ENCODE measurements around the gene DDX19B. TPM values are rescaled to one million over a fixed set of nuclear protein-coding genes. Genes with fewer than 3 reads are reported as not detected.
A peak's percentile ranks its signal among the peaks of the same experiment; 100 is the strongest.
"Not testable (repeated sequence)": the region's sequence is repeated elsewhere in the genome, so short reads cannot be mapped to it uniquely, and the experiment has no call there.

Gene DDX19B
- total RNA-seq, 1 donor from 2014 or later: 33.3 TPM

DNA sequence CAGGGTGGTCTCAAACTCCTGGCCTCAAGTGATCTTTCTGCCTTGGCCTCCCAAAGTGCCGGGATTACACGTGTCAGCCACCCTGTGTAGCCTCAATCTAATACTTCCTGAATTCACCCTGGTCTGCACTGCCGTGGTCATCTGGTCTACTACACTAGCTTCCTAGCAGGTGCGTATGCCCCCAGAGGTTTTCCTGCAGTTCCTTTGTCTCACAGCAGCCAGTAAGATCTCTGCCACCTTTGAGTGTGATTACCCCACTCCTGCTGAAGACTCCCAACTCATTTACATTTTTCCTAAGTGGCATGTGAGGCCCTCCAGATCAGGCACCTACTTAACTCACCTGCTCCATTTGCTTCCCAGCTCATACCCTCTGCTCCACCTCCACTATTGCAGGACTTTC, 42.6 kb downstream of the DDX19B start:
- intact Hi-C loops (cut with micrococcal nuclease): no loop called here
- Mint-ChIP-seq H3K27ac (no peak overlapping the region), H3K4me3 (ENCODE audit: low read depth) (no peak overlapping the region), H3K36me3 (ENCODE audit: low read depth) (peaks cover 4% of the 10 kb centered on the region), H3K4me1 (ENCODE audit: low read depth) (peaks cover 5% of the 10 kb centered on the region), H3K9me3 (no peaks in the 10 kb centered on the region), H3K27me3 (ENCODE audit: low read depth) (no peaks in the 10 kb centered on the region)
- DNase-seq (ENCODE audit: low spot score): no peak

DNA sequence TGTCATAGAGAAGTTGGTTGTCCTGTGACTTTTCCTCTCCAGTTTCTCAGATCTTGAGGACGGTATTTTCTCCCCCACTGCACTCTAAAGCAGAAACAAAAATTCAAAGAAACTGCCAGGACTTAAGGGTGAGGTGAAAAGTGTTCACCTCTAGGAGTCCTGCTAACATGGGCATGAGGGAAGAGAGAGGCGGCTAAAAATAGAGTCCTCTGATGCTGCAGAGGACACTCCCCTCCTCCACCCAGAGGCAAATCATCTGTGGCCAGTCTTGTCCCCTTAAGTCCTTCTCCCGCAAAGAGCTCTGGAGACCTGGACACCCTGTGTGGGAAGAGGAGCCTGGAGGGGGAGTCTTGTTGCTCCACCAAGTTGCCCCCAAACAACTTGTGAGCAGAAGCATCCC, 43.0 kb downstream of the DDX19B start:
- H3K27me3 Mint-ChIP-seq (ENCODE audit: low read depth): no peaks in the 10 kb centered on the region
- peaks cover 5% of the 10 kb centered on the region for H3K4me1 Mint-ChIP-seq (ENCODE audit: low read depth)
- peaks cover 4% of the 10 kb centered on the region for H3K36me3 Mint-ChIP-seq (ENCODE audit: low read depth)
- H3K27ac Mint-ChIP-seq: no peak overlapping the region
- DNase-seq (ENCODE audit: low spot score): no peak
- intact Hi-C loops (cut with micrococcal nuclease): no loop called here
- H3K4me3 Mint-ChIP-seq (ENCODE audit: low read depth): no peak overlapping the region
- no peaks in the 10 kb centered on the region for H3K9me3 Mint-ChIP-seq

DNA sequence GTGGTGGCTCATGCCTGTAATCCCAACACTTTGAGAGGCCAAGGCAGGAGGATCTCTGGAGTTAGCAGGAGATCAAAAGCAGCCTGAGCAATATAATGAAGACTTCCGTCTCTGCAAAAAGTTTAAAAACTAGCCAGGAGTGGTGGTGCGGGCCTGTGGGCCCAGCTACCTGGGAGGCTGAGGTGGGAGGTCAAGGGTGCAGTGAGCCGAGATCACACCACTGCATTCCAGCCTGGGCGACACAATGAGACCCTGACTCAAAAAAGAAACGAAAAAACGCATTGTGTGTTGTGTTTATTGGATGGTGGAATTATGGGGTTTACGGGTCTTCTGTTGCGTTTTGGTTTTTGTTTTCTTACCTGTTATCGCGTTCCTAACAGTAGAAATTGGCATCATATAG, 46.9 kb downstream of the DDX19B start:
- H3K4me3 Mint-ChIP-seq (ENCODE audit: low read depth): peak overlapping the region; percentile 97
- no peaks in the 10 kb centered on the region for H3K27me3 Mint-ChIP-seq (ENCODE audit: low read depth)
- intact Hi-C loops (cut with micrococcal nuclease): loop anchor here (1.0 to 5.0 kb wide), 5 partner anchors 35 to 177 kb away; partner anchors contain the start of genes AARS1, COG4, DDX19B and EXOSC6
- H3K4me1 Mint-ChIP-seq (ENCODE audit: low read depth): peaks cover 24% of the 10 kb centered on the region
- DNase-seq (ENCODE audit: low spot score): no peak
- H3K36me3 Mint-ChIP-seq (ENCODE audit: low read depth): peaks cover 21% of the 10 kb centered on the region
- H3K27ac Mint-ChIP-seq: peak overlapping the region; percentile 98
- H3K9me3 Mint-ChIP-seq: no peaks in the 10 kb centered on the region

DNA sequence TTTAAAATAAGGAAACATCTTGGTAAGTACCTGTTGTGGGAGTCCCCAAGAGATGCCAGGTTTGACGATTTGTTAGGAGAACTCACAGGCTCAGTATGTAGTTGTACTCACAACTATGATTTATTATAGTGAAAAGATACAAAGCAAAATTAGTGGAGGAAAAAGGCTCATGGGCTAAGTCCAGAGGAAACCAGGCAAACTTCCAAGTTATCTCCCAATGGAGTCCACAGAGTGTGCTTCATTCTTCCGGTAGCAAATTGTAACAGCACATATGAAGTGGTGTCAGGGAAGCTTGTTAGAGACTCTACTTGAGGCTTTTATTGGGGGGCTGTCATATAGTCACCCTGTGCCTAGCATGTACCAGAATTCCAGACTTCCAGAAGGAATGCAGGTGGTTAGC, 50.0 kb downstream of the DDX19B start:
- Mint-ChIP-seq H3K9me3 (no peaks in the 10 kb centered on the region), H3K36me3 (ENCODE audit: low read depth) (peaks cover 35% of the 10 kb centered on the region), H3K4me3 (ENCODE audit: low read depth) (no peak overlapping the region), H3K27ac (peak overlapping the region; percentile 28), H3K4me1 (ENCODE audit: low read depth) (peaks cover 24% of the 10 kb centered on the region), H3K27me3 (ENCODE audit: low read depth) (no peaks in the 10 kb centered on the region)
- intact Hi-C loops (cut with micrococcal nuclease): loop anchor here (5.0 kb wide), 1 partner anchor 97 kb away; the partner anchor contains the start of gene EXOSC6
- DNase-seq (ENCODE audit: low spot score): no peak

DNA sequence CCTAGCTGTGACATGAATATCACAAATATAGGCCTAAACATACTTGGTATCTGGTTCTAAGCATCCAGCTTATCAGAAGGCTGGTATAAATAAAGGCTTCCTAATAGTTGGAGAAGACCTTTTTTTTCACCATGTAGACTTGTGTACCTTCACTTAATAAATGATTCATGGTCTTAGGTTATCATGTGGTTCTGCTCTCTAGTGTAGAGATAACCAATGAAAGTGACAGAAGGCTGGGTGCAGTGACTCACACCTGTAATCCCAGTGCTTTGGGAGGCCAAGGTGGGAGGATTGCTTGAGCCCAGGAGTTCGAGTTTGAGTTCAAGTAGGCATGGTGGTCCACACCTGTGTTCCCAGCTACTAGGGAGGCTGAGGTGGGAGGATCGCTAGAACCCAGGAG, 50.8 kb downstream of the DDX19B start:
- peaks cover 38% of the 10 kb centered on the region for H3K36me3 Mint-ChIP-seq (ENCODE audit: low read depth)
- intact Hi-C loops (cut with micrococcal nuclease): loop anchor here (5.0 kb wide), 1 partner anchor 97 kb away; the partner anchor contains the start of gene EXOSC6
- no peak for DNase-seq (ENCODE audit: low spot score)
- H3K4me3 Mint-ChIP-seq (ENCODE audit: low read depth): peak overlapping the region; percentile 13
- no peaks in the 10 kb centered on the region for H3K9me3 Mint-ChIP-seq
- H3K27ac Mint-ChIP-seq: peak overlapping the region; percentile 28
- H3K4me1 Mint-ChIP-seq (ENCODE audit: low read depth): peaks cover 24% of the 10 kb centered on the region
- H3K27me3 Mint-ChIP-seq (ENCODE audit: low read depth): no peaks in the 10 kb centered on the region

DNA sequence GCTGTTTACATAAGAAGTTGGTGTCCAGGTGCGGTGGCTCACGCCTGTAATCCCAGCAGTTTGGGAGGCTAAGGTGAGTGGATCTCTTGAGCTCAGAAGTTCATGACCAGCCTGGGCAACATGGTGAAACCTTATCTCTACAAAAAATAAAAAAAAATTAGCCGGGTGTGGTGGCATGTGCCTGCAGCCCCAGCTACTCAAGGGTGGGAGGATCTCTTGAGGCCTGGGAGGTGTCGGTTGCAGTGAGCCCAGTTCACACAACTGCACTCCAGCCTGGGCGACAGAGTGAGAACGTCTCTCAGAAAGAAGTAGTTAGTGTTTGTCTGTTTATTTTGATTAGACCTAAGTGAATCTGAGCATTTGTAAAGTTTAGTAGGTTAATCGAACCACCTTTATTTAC, 60.6 kb downstream of the DDX19B start:
- no peaks in the 10 kb centered on the region for H3K9me3 Mint-ChIP-seq

DNA sequence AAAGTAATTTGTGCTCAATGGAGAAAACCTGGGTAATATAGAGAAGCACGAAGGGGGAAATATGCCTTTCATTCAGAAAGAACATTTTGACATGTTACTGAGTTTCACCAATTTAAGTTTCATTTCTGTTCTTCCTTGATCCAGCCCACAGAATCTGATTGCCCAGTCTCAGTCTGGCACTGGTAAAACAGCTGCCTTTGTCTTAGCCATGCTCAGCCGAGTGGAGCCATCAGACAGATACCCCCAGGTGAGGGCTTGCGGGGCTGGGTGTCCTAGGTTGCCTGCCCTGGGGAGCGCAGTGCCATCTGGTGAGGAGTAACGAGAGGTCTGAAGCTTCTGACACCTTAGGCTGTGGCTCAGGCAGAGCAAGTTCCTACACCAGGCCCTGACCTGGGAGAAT, 65.4 kb downstream of the DDX19B start:
- Mint-ChIP-seq H3K27ac (no peak overlapping the region), H3K9me3 (no peaks in the 10 kb centered on the region)

More for the DNA sequence above, 60.6 kb downstream of the DDX19B start:
- no peaks in the 10 kb centered on the region for H3K4me1 Mint-ChIP-seq (ENCODE audit: low read depth)
- no peaks in the 10 kb centered on the region for H3K27me3 Mint-ChIP-seq (ENCODE audit: low read depth)
- H3K36me3 Mint-ChIP-seq (ENCODE audit: low read depth): peaks cover 50% of the 10 kb centered on the region
- intact Hi-C loops (cut with micrococcal nuclease): no loop called here
- no peak overlapping the region for H3K27ac Mint-ChIP-seq
- no peak for DNase-seq (ENCODE audit: low spot score)
- H3K4me3 Mint-ChIP-seq (ENCODE audit: low read depth): no peak overlapping the region

DNA sequence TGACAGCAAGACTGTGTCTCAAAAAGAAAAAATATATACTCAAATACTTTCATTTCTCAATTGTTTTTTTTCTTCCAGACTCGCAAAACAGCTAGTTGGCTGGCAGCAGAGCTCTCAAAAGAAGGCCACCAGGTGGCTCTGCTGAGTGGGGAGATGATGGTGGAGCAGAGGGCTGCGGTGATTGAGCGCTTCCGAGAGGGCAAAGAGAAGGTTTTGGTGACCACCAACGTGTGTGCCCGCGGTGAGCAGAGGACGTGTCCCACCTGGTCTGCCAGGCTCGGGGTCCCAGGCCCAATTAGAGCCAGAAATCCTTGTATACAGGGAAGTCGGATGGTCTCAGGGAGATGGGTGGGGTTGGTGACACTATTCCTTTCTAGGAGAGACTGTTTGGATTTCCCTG, 71.2 kb downstream of the DDX19B start:
- H3K4me1 Mint-ChIP-seq (ENCODE audit: low read depth); intact Hi-C loops (cut with micrococcal nuclease); H3K27me3 Mint-ChIP-seq (ENCODE audit: low read depth); H3K4me3 Mint-ChIP-seq (ENCODE audit: low read depth); H3K27ac Mint-ChIP-seq; H3K9me3 Mint-ChIP-seq: not testable (repeated sequence)
- DNase-seq (ENCODE audit: low spot score): peak; percentile 21
- H3K36me3 Mint-ChIP-seq (ENCODE audit: low read depth): peaks cover 70% of the 10 kb centered on the region

More for the DNA sequence above, 65.4 kb downstream of the DDX19B start:
- H3K27me3 Mint-ChIP-seq (ENCODE audit: low read depth): no peaks in the 10 kb centered on the region
- no peak overlapping the region for H3K4me3 Mint-ChIP-seq (ENCODE audit: low read depth)
- intact Hi-C loops (cut with micrococcal nuclease): no loop called here
- no peaks in the 10 kb centered on the region for H3K4me1 Mint-ChIP-seq (ENCODE audit: low read depth)
- peaks cover 64% of the 10 kb centered on the region for H3K36me3 Mint-ChIP-seq (ENCODE audit: low read depth)
- DNase-seq (ENCODE audit: low spot score): no peak

DNA sequence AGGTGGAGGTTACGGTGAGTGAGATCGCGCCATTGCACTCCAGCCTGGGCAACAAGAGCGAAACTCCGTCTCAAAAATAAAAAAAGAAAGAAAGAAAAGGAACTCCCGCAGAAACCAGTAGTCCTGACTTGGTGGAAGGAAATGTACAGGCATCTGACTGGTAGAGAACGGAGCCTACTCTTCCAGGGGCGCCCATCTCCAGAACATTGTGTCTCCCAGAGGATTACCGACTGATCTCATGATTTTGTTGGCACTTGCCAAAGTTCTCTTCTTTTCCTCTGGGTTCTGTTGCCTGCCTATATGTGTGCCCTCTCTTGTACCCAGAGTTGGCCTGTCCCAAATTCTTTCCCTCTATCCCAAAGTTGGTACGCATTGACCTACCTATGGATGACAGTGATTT, 71.9 kb downstream of the DDX19B start:
- no peaks in the 10 kb centered on the region for H3K27me3 Mint-ChIP-seq (ENCODE audit: low read depth)
- no peak overlapping the region for H3K27ac Mint-ChIP-seq
- intact Hi-C loops (cut with micrococcal nuclease): no loop called here

DNA sequence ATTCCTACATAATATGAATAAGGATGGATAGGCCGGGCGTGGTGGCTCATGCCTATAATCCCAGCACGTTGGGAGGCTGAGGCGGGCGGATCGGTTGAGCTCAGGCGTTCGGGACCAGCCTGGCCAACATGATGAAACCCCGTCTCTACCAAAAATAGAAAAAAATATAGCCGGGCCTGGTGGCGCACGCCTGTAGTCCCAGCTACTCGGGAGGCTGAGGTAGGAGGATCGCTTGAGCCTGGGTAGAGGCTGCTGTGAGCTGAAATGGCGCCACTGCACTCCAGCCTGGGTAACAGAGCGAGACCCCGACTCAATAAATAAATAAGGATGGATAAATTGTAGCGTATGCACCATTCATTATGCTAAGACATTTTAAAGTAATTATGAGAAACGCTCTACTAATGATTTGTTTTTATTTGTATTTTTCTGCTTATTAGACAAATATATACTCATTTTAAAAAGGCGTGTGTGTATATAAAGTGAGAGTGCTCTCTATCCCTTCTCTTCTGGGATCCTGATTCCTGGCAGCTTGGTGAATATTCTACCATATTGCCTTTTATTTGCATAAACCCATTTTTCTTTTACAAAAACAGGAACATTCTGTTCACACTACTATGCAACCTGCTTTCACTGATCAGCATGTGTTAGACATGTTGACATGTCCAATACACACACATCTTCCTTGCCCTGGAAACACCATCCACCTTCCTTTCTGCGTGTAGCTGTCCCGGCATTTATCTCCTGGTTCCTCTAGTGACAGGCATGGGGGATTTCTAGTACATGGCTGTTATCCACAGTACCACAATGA, 74.1 kb downstream of the DDX19B start:
- intact Hi-C loops (cut with micrococcal nuclease): no loop called here
- H3K36me3 Mint-ChIP-seq (ENCODE audit: low read depth): peaks cover 71% of the 10 kb centered on the region
- H3K9me3 Mint-ChIP-seq: no peaks in the 10 kb centered on the region

More for the DNA sequence above, 71.9 kb downstream of the DDX19B start:
- no peak overlapping the region for H3K4me3 Mint-ChIP-seq (ENCODE audit: low read depth)
- peaks cover 72% of the 10 kb centered on the region for H3K36me3 Mint-ChIP-seq (ENCODE audit: low read depth)
- DNase-seq (ENCODE audit: low spot score): no peak
- no peaks in the 10 kb centered on the region for H3K9me3 Mint-ChIP-seq
- peaks cover 3% of the 10 kb centered on the region for H3K4me1 Mint-ChIP-seq (ENCODE audit: low read depth)

DNA sequence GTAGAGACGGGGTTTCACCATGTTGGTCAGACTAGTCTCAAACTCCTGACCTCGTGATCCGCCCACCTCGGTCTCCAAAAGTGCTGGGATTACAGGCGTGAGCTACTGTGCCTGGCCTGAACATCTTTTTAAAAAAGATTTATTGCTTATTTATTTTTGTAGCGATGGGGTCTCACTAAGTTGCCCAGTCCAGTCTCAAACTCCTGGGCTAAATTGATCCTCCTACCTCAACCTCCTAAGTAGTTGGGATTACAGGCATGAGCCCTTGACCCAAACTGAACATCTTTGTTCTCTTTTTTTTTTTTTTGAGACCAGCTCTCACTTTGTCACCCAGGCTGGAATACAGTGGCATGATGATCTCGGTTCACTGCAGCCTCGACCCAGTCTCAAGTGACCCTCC, 75.2 kb downstream of the DDX19B start:
- H3K9me3 Mint-ChIP-seq: no peaks in the 10 kb centered on the region
- no peak for DNase-seq (ENCODE audit: low spot score)
- no peaks in the 10 kb centered on the region for H3K27me3 Mint-ChIP-seq (ENCODE audit: low read depth)
- H3K27ac Mint-ChIP-seq: no peak overlapping the region
- intact Hi-C loops (cut with micrococcal nuclease): no loop called here
- peaks cover 5% of the 10 kb centered on the region for H3K4me1 Mint-ChIP-seq (ENCODE audit: low read depth)
- no peak overlapping the region for H3K4me3 Mint-ChIP-seq (ENCODE audit: low read depth)
- peaks cover 67% of the 10 kb centered on the region for H3K36me3 Mint-ChIP-seq (ENCODE audit: low read depth)

More for the DNA sequence above, 74.1 kb downstream of the DDX19B start:
- DNase-seq (ENCODE audit: low spot score): no peak
- no peak overlapping the region for H3K4me3 Mint-ChIP-seq (ENCODE audit: low read depth)
- peaks cover 5% of the 10 kb centered on the region for H3K4me1 Mint-ChIP-seq (ENCODE audit: low read depth)
- H3K27ac Mint-ChIP-seq: no peak overlapping the region
- no peaks in the 10 kb centered on the region for H3K27me3 Mint-ChIP-seq (ENCODE audit: low read depth)

DNA sequence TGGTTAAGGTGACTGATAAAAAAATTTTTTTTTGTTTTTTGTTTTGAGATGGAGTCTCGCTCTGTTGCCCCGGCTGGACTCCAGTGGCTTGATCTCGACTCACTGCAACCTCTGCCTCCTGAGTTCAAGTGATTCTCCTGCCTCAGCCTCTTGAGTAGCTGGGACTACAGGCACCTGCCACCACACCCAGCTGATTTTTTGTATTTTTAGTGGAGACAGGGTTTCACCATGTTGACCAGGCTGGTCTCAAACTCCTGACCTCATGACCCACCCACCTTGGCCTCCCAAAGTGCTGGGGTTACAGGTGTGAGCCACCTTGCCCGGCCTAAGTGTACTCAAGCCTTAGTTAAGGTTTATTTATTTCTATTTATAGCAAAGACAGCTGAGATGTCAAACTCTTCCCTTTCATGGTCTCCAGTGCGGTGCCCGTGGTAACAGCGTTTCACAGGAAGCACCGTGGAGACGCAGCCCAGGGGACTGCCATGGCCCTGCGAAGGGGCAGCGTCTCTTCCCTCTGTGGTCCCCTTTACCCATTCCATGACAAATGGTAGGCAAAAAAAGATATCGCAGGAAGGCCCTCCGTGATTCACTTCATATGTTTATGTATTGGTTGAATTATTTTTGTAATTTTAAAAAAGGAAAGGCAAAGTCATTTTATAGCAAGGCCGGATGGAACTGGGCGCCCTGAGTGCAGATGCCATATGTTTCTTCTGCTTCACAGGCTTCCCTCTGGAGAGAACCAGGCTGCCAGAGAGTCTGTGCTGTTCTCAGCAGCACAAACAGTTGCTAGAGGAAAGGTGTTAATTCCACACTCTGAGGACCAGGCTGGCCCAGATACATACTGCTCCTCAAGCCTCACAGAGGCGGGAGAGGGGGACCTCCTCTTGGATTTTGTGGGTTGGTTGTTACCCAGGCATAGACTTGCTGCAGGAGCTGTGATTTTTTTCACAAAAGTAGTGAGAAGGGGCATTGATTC, 76.9 kb downstream of the DDX19B start:
- Mint-ChIP-seq H3K4me3 (ENCODE audit: low read depth) (no peak overlapping the region), H3K4me1 (ENCODE audit: low read depth) (peaks cover 2% of the 10 kb centered on the region), H3K27ac (peak overlapping the region; percentile 12), H3K9me3 (no peaks in the 10 kb centered on the region), H3K27me3 (ENCODE audit: low read depth) (no peaks in the 10 kb centered on the region), H3K36me3 (ENCODE audit: low read depth) (peaks cover 59% of the 10 kb centered on the region)
- intact Hi-C loops (cut with micrococcal nuclease): no loop called here
- no peak for DNase-seq (ENCODE audit: low spot score)
